Measurements from ENCODE around the gene SLC35A2. TPM values are rescaled to one million over a fixed set of nuclear protein-coding genes. Genes with fewer than 3 reads are reported as not detected.

SLC35A2 gene
- total and polyA plus RNA-seq, 4 donors: 5.0 to 18.6 (median 16.3) TPM

DNA sequence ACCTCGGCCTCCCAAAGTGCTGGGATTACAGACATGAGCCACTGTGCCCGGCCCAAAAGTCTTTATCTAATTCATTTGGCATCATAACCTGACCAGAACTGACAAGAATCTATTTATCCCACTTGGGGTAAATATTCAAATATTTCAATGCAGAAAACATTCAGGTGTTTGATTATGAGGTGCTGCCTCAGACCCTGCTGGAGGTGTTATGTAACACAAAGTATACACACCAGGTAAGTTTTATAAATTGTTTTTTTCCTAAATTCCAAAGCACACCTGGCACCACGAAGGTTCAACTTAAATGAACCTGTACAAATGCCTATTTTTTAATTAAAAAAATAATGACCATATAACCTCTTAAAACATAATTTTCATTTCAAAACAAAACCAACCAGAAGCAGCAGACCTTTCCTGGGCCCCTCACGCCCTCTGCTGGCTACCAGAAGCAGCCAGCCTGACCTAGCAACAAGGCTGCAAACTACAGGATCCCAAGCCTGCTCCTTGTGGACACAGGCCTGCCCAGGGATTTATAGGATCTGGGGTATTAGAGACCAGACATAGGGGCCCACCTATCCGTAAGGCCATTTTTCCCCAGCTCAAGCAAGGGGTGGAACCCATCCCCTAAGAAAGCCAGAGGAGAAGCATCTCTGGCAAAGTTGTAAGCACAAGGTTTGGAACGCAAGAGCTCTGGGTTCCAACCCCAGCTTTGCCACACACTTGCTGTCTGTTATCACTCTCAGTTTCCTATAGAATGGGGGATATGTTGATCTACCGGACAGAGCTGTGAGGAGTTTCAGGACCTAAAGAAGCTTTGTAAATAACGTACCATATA, 34.3 kb upstream of the SLC35A2 start:
- Histone ChIP-seq H3K4me1 (ENCODE audit: control insufficient read depth in 1 of 2, insufficient read depth in 2 of 2, low read length in 2 of 2) (no peaks in the 10 kb centered on the region), H3K27me3 (ENCODE audit: control insufficient read depth in 1 of 2, insufficient read depth in 2 of 2, low read length in 1 of 2) (no peaks in the 10 kb centered on the region), H3K4me3 (ENCODE audit: low read length in 2 of 2) (no peak overlapping the region), H3K27ac (ENCODE audit: low read depth in 1 of 2, low read length in 2 of 2) (no peak overlapping the region), H3K9me3 (ENCODE audit: control insufficient read depth, low read length) (no peaks in the 10 kb centered on the region), H3K36me3 (ENCODE audit: control insufficient read depth in 1 of 2, insufficient read depth in 2 of 2, low read length in 1 of 2) (peaks cover 0 to 3% of the 10 kb centered on the region in 2 donors)
- intact Hi-C loops (cut with DNase I): no loop called here
- DNase-seq: peak in 1 of 2 donors; percentile 54
- peak; percentile 73 for ATAC-seq (ENCODE audit: low FRiP score)
- WGBS, 2 donors: 36 to 49% methylated on average over 7 to 8 of the region's 8 CpGs

DNA sequence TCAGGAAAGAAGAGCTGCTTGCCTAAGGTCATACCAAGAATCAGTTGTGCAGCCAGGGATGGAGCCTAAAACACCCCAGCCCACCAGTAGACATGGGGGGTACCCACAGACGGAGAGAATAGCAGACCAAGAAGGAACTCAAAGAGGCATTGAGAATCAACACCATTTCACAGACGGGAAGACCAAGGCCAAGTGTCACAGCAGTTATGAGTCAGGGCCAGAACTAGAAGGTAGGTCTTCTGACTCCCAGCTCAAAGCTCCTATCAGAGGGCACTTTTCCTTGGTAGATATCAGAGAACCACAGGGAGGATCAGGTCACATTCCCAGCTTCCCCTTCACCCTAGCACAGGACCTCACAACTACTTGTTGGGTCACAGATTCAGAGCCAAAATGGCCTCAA, 31.4 kb upstream of the SLC35A2 start:
- no peaks in the 10 kb centered on the region for H3K4me1 ChIP-seq (ENCODE audit: control insufficient read depth in 1 of 2, insufficient read depth in 2 of 2, low read length in 2 of 2)
- ATAC-seq (ENCODE audit: low FRiP score): no peak
- no peaks in the 10 kb centered on the region for H3K9me3 ChIP-seq (ENCODE audit: control insufficient read depth, low read length)
- no peak overlapping the region for H3K27ac ChIP-seq (ENCODE audit: low read depth in 1 of 2, low read length in 2 of 2)
- H3K4me3 ChIP-seq (ENCODE audit: low read length in 2 of 2): no peak overlapping the region
- no peaks in the 10 kb centered on the region for H3K27me3 ChIP-seq (ENCODE audit: control insufficient read depth in 1 of 2, insufficient read depth in 2 of 2, low read length in 1 of 2)
- intact Hi-C loops (cut with DNase I): no loop called here
- 54 to 69% methylated on average over 2 of the region's 2 CpGs for WGBS, 2 donors
- DNase-seq: peak in 1 of 2 donors; percentile 0
- peaks cover 0 to 3% of the 10 kb centered on the region in 2 donors for H3K36me3 ChIP-seq (ENCODE audit: control insufficient read depth in 1 of 2, insufficient read depth in 2 of 2, low read length in 1 of 2)

DNA sequence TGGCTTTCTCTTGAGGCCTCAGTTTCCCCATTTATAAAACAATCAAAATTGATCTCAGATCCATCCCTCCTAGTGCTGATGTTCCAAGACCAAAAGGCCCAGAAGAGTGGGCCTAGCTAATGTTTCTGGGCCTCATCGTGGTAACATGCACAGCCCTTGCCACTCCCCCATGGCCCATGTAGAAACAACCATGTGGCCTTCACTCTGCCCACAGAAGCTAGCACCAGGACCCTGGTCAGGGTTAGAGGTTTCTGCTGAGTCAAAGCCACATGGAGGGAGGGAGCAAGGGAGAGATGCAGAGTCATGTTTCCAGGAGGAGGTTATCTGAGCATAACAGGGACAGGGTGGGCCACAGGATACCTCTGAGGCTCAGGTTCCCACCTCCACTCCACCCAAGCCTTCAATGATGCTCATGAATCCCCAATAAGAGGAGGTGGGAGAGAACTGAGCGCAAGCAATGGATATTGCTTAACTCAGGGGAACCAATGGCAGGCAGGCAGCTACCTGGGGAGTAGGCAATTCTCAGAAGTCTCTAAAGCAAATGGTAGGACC, 29.0 kb upstream of the SLC35A2 start:
- peak in 1 of 2 donors; percentile 1 for DNase-seq
- intact Hi-C loops (cut with DNase I): no loop called here
- peaks cover 0 to 3% of the 10 kb centered on the region in 2 donors for H3K36me3 ChIP-seq (ENCODE audit: control insufficient read depth in 1 of 2, insufficient read depth in 2 of 2, low read length in 1 of 2)
- H3K9me3 ChIP-seq (ENCODE audit: control insufficient read depth, low read length): no peaks in the 10 kb centered on the region
- ATAC-seq (ENCODE audit: low FRiP score): no peak
- H3K4me1 ChIP-seq (ENCODE audit: control insufficient read depth in 1 of 2, insufficient read depth in 2 of 2, low read length in 2 of 2): no peaks in the 10 kb centered on the region
- WGBS, 2 donors: 66 to 85% methylated on average over 2 of the region's 2 CpGs
- H3K27ac ChIP-seq (ENCODE audit: low read depth in 1 of 2, low read length in 2 of 2): no peak overlapping the region
- no peak overlapping the region for H3K4me3 ChIP-seq (ENCODE audit: low read length in 2 of 2)
- H3K27me3 ChIP-seq (ENCODE audit: control insufficient read depth in 1 of 2, insufficient read depth in 2 of 2, low read length in 1 of 2): no peaks in the 10 kb centered on the region

DNA sequence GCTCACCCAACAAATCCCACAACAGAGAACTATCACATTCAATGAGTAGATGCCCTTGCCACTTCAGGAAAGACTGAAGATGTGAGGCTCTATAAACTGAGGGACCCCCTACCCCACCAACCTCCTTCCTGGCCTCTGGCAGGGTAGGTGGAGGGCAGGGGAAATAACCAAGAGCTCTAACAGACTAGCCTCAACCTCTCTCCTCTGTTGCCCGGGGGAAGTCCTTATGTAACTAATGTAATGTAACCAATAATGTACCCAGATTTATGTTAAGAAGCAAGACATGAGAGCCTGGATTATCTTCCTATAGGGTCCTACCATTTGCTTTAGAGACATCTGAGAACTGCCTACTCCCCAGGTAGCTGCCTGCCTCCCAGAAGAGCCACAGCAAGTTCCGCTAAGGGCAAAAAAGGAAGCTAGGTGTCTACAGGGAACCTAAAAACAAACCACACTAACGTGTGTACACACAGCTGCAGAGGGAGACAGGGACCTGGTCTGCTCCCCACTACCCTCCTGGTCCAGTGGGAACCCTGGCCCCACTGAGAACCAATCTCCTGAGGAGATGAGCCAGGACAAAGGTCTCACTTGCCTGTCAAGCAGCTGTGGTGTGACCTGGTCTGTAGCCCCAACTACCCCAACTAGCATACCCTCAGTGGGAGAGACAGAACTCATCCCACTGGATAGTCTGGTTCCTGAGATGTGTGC, 28.2 kb upstream of the SLC35A2 start:
- intact Hi-C loops (cut with DNase I): no loop called here
- no peak overlapping the region for H3K27ac ChIP-seq (ENCODE audit: low read depth in 1 of 2, low read length in 2 of 2)
- no peak overlapping the region for H3K4me3 ChIP-seq (ENCODE audit: low read length in 2 of 2)
- no peaks in the 10 kb centered on the region for H3K27me3 ChIP-seq (ENCODE audit: control insufficient read depth in 1 of 2, insufficient read depth in 2 of 2, low read length in 1 of 2)
- no peaks in the 10 kb centered on the region for H3K9me3 ChIP-seq (ENCODE audit: control insufficient read depth, low read length)
- DNase-seq (peak in 1 of 2 donors; percentile 9), ATAC-seq (ENCODE audit: low FRiP score) (no peak)
- peaks cover 0 to 5% of the 10 kb centered on the region in 2 donors for H3K36me3 ChIP-seq (ENCODE audit: control insufficient read depth in 1 of 2, insufficient read depth in 2 of 2, low read length in 1 of 2)
- H3K4me1 ChIP-seq (ENCODE audit: control insufficient read depth in 1 of 2, insufficient read depth in 2 of 2, low read length in 2 of 2): no peaks in the 10 kb centered on the region
- 71 to 80% methylated on average over 3 of the region's 3 CpGs for WGBS, 2 donors

DNA sequence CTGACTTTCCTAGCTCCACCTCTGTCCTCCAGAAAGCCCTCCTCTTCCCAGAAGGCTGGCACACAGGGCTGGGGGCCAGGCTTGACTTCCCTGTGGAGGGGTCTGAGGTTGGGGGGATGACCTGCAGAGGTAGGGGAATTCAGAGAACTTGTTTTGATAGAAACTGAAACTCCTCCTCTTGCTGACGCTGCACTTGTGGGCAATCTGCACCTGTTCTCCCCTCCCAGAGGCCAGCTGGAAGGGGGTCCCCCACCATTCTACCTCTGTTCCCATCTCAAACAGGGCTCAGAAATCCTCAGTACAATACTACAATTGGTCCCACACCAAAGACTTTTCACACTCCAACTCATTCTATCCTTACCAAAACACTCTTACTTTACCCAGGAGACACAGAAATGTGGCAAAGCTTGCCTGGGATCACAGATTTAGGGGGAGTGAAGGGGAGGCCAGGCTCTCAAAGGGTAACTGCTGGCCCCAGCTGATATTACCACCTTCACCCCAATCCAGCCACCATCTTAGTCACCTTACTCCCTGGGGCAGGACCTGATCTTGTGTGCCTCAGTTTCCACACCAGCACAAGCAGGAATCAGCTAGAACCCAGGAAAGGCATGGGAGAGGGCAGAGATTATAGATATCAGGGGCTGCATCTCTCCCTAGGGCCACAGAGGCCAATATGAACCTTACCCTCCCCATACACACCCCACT, 27.4 kb upstream of the SLC35A2 start:
- H3K27ac ChIP-seq (ENCODE audit: low read depth in 1 of 2, low read length in 2 of 2): no peak overlapping the region
- H3K27me3 ChIP-seq (ENCODE audit: control insufficient read depth in 1 of 2, insufficient read depth in 2 of 2, low read length in 1 of 2): no peaks in the 10 kb centered on the region
- H3K4me3 ChIP-seq (ENCODE audit: low read length in 2 of 2): no peak overlapping the region
- intact Hi-C loops (cut with DNase I): no loop called here
- no peaks in the 10 kb centered on the region for H3K4me1 ChIP-seq (ENCODE audit: control insufficient read depth in 1 of 2, insufficient read depth in 2 of 2, low read length in 2 of 2)
- H3K9me3 ChIP-seq (ENCODE audit: control insufficient read depth, low read length): no peaks in the 10 kb centered on the region
- peaks cover 0 to 5% of the 10 kb centered on the region in 2 donors for H3K36me3 ChIP-seq (ENCODE audit: control insufficient read depth in 1 of 2, insufficient read depth in 2 of 2, low read length in 1 of 2)
- DNase-seq (peak in 1 of 2 donors; percentile 30), ATAC-seq (ENCODE audit: low FRiP score) (no peak)
- 72 to 83% methylated on average over 1 of the region's 1 CpG for WGBS, 2 donors

DNA sequence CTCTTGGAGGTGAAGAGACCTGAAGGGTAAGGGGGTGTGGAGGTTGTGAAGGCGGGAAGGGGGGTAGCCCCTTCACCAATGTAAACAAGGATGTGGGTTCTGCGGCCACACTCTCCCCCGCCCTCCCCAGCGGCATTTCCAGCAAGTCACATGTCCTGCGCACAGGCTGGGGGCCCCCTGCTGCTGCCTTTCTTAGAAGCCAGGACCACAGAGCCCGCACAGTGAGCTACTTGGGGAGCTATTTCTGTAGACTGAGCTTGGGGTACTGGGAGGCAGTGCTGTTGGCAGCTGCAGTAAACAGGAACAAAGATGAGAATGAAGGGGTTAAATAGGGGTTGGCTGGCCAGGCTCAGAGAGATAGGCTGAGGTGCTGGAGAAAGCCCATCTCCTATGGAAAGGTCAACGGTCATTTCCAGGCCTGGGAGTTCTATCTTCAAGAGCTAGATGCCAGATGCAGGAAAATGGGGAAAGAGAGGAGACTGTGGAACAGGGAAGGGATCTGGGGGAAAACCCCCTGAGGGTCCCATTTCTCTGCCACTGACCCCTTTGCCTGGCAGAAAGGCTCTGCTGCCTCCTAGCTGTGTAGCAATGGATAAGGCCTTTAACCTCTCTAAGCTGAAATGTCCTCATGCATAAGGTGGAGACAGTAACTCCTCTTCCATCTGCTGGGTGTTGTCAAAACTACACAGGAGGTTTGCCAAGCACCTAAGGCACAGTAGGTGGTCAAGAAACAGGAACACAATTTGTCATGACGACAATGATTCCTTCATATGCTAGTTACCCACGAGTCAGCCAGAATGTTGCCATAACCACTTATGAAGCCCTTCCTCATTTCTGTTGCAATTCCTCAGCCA, 25.8 kb upstream of the SLC35A2 start:
- intact Hi-C loops (cut with DNase I): no loop called here
- Histone ChIP-seq H3K27ac (ENCODE audit: low read depth in 1 of 2, low read length in 2 of 2) (no peak overlapping the region), H3K4me3 (ENCODE audit: low read length in 2 of 2) (no peak overlapping the region), H3K36me3 (ENCODE audit: control insufficient read depth in 1 of 2, insufficient read depth in 2 of 2, low read length in 1 of 2) (peaks cover 0 to 3% of the 10 kb centered on the region in 2 donors), H3K4me1 (ENCODE audit: control insufficient read depth in 1 of 2, insufficient read depth in 2 of 2, low read length in 2 of 2) (no peaks in the 10 kb centered on the region), H3K9me3 (ENCODE audit: control insufficient read depth, low read length) (no peaks in the 10 kb centered on the region), H3K27me3 (ENCODE audit: control insufficient read depth in 1 of 2, insufficient read depth in 2 of 2, low read length in 1 of 2) (no peaks in the 10 kb centered on the region)
- ATAC-seq (ENCODE audit: low FRiP score) (no peak), DNase-seq (peak in 1 of 2 donors; percentile 79)
- 41 to 45% methylated on average over 9 of the region's 9 CpGs for WGBS, 2 donors

DNA sequence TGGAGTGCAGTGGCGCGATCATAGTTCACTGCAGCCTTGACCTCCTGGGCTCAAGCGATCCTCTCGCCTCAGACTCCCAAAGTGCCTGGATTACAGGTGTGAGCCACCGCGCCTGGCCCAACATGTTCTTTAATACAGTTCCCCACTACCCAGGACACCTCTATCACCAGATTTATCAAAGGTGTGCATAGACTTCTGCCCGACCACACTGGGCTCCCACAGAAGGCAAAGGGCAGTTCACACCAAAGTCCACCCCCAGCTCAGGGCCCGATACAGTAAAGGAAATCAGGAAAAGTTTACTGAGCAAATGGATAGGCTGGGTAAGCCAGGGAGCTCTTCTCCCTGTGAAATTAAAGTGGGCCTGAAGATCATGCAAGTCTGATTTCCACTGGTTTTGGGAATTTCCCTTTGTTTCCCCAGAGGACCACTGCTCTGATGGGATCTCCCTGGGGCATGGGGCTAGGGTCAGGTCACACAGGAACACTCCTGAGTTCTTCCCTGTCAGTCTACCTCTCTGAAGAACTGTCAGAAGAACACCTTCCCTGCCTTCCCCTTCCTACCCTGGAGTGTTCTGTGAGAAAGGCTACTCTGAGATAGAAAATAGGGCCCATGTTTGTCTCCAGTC, 25.1 kb upstream of the SLC35A2 start:
- WGBS, 2 donors: 90 to 93% methylated on average over 8 of the region's 8 CpGs
- peaks cover 0 to 3% of the 10 kb centered on the region in 2 donors for H3K36me3 ChIP-seq (ENCODE audit: control insufficient read depth in 1 of 2, insufficient read depth in 2 of 2, low read length in 1 of 2)
- no peak overlapping the region for H3K4me3 ChIP-seq (ENCODE audit: low read length in 2 of 2)
- ATAC-seq (ENCODE audit: low FRiP score) (no peak), DNase-seq (peak in 1 of 2 donors; percentile 9)
- intact Hi-C loops (cut with DNase I): no loop called here
- H3K27ac ChIP-seq (ENCODE audit: low read depth in 1 of 2, low read length in 2 of 2): no peak overlapping the region
- no peaks in the 10 kb centered on the region for H3K27me3 ChIP-seq (ENCODE audit: control insufficient read depth in 1 of 2, insufficient read depth in 2 of 2, low read length in 1 of 2)
- no peaks in the 10 kb centered on the region for H3K4me1 ChIP-seq (ENCODE audit: control insufficient read depth in 1 of 2, insufficient read depth in 2 of 2, low read length in 2 of 2)
- no peaks in the 10 kb centered on the region for H3K9me3 ChIP-seq (ENCODE audit: control insufficient read depth, low read length)

Measured in aorta (tissue), 5 donors.